ENCODE measurements around the gene LPCAT2.

LPCAT2 gene

DNA sequence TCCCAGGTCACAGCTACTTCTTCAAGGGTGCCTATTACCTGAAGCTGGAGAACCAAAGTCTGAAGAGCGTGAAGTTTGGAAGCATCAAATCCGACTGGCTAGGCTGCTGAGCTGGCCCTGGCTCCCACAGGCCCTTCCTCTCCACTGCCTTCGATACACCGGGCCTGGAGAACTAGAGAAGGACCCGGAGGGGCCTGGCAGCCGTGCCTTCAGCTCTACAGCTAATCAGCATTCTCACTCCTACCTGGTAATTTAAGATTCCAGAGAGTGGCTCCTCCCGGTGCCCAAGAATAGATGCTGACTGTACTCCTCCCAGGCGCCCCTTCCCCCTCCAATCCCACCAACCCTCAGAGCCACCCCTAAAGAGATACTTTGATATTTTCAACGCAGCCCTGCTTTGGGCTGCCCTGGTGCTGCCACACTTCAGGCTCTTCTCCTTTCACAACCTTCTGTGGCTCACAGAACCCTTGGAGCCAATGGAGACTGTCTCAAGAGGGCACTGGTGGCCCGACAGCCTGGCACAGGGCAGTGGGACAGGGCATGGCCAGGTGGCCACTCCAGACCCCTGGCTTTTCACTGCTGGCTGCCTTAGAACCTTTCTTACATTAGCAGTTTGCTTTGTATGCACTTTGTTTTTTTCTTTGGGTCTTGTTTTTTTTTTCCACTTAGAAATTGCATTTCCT is 3.4 kb upstream of the LPCAT2 start:
- DNase-seq: no peak

DNA sequence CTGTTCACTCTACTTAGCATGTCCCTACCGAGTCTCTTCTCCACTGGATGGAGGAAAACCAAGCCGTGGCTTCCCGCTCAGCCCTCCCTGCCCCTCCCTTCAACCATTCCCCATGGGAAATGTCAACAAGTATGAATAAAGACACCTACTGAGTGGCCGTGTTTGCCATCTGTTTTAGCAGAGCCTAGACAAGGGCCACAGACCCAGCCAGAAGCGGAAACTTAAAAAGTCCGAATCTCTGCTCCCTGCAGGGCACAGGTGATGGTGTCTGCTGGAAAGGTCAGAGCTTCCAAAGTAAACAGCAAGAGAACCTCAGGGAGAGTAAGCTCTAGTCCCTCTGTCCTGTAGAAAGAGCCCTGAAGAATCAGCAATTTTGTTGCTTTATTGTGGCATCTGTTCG is 2.8 kb upstream of the LPCAT2 start:
- no peak for DNase-seq

GRCh38 chr16:55506708-55507107 is 2.2 kb upstream of the LPCAT2 start:
- no peak for DNase-seq

DNA sequence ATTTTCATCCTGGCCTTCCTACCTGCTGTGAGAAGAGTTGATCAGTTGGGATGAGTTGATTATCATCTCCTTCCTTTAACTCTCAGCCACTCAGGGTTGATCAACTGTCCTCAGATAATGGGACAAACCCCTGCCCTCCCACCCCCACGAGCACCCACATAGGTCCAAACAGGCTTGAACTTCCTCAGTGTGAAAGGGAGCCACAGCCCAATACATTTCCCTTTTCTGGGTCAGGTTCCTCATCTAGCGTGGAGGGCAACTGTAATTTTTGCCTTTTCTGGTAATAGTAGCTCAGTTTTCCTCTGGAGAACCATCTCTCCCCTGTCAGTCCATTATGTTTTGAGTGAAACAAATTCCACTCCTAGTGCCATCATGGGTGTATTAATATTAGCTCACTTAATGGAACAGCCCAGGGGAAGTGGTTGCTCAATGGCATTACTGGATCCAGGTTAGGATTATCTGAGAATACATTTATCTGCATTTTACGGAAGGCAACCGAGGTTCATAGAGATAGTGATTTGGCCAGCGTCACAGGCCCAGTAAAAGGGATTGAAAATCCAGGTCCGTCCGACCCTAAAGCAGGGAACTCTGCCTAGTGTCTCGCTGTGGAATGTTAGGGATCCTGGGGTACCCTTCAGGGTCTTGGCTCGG is 476 bp upstream of the LPCAT2 start:
- DNase-seq: no peak

DNA sequence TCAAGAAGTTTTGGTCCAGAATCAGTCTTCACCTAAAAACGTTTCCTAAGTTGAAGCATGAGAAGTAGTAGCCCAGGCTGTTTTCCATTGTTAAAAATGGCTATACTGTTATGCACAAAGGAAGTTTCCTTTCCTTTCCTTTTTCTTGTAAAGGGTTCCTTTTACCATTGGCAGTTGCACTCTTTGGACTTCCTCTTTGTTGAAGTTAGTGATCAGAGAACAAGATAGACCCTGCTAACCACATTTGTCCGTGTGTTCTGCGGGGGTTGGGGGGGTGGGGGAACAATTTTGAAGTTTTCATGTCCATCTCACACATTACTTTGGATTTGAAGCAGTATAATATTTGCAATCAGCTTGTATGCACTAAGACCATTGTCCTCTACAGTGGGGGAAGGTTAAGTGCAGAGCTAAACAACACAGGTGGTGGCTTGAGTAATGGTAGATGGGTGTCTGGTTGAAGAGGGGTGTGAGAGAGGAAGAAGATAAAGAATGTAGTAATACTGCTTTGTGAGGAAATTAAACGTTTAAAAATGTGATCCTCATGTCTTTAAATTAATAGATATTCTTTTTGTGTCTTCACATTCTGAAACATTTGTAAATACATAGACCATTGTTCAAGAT is 1.4 kb downstream of the LPCAT2 start:
- no peak for DNase-seq

DNA sequence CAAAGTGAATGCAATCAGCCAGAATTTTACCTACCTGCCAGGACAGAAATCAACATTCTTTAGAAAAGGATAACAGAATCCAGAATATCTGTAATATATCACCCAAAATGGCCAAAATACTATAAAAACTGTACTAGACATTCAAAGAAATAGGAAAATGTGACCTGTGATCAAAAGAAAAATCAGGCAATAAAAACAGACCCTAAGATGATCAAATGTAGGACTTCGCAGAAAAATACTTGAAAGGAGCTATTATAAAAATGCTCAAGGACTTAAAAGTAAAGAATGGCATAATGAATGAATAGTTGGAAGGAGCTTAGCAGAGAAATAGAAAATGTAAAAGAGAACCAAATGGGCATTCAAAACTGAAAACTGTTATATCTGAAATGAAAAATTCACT is 4.1 kb downstream of the LPCAT2 start:
- DNase-seq: no peak

DNA sequence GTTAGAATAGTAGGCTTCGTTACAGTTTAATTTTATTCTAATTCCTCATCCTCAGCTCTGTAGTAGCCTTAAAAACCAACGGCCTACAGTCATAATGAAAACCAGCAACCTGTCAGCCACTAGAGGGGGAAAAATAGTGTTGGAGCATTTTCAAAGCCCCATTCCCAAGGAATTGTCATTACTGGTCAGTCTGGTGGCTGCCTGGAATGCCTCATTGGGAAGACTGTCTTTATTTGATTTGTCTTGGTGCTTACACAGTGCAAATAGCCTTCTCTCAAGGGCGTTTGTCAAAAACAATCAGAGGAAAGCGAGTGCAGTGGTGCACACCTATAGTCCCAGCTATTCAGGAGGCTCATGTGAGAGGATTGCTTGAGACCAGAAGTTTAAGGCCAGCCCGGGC is 4.7 kb downstream of the LPCAT2 start:
- no peak for DNase-seq

DNA sequence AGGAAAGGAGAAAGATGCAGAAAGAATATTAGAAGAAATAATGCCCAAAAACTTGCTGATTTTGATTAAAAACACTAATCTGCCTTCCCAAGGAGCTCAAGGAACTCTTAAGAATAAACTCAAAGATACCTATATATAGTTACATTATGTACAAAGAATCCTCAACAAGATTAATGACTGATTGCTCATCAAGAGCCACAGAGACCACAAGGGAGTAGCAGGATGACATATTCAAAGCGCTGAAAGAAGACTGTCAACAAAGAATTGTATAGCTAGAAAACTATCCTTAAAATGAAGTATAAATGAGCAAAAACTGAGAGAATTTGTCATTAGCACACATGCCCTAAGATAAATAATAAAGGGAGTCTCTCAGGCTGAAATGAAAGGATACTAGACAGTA is 6.2 kb downstream of the LPCAT2 start:
- DNase-seq: no peak

DNA sequence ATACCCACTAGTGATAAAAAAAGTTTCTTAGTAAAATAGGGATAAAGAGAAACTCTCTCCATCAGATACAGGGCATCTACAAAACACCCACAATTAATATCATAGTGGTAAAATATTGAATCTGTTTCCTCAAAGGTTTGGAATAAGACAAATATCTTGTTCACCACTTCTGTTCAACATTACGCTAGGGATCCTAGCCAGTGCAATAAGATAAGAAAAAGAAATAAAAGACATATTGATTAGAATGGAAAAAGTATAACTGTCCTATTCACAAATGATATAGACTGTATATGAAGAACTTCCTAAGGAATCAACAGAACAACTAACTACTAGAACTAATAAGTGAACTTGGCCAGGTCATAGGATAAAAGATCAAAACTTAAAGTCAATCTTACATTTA is 12.9 kb downstream of the LPCAT2 start:
- no peak for DNase-seq

- DNase-seq: no peak
These were observed 17.6 kb downstream of the LPCAT2 start for GRCh38 chr16:55526441-55526840.

DNA sequence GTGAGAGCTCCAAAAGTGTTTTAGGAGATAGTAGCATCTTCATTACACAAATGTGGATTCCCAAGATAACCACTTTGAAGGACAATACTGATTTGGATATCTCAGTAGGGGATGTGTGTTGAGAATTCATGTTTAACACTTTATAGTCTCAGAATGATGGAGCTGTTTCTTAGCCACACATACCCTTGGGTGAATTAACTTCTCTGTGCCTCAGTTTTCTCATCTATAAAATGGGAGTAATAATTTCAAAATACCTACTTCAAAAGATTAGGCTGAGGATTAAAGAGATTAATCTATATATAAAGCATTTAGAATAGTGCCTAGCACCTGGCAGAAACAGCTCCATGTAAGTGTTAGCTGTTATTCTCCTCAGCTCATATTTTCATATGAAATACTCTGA is 19.0 kb downstream of the LPCAT2 start:
- DNase-seq: no peak

- DNase-seq: no peak
These were observed 20.1 kb downstream of the LPCAT2 start for GRCh38 chr16:55529018-55529417.

GRCh38 chr16:55530316-55530856 is 21.5 kb downstream of the LPCAT2 start:
- DNase-seq: no peak

DNA sequence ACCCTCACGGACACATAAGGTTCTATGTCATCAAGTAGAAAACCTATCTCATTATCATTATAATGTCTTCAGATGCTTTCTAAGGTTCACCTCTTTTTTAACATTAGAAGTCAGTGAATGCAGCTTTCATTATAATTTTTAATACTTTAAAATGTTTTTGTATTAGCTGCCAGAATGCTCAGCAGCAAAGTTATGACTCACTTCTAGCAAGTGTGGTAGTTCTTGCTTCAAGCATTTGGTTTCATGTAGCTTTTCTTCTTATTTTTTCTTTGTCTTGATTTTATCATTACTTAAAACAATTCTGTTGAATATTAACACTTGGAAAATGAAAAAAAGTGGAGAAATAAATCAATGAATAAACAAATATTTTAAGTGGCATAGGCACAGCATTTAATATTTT is 23.4 kb downstream of the LPCAT2 start:
- DNase-seq: no peak

DNA sequence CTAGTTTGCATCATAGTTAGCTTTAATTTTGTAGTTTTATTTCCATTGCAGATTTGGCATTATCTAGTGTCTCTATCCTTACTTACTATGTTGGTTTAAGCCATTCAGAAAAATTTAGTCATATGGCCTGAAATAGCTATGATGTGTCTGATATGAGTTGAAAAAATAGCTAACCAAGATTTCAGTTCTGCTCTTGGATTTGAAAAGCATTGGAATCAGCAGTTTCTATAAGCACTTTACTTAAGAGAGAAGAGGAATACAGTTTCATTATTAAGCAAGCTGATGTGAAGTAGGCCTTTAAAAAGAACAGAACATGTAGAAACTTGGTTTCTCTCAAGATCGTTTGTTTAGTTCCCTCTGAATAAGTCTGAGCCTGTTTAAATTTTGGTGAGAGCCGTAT is 25.9 kb downstream of the LPCAT2 start:
- no peak for DNase-seq

GRCh38 chr16:55539049-55539448 is 30.2 kb downstream of the LPCAT2 start:
- no peak for DNase-seq

- DNase-seq: no peak
These were observed 30.6 kb downstream of the LPCAT2 start for GRCh38 chr16:55539488-55539887.

GRCh38 chr16:55540221-55540620 is 31.3 kb downstream of the LPCAT2 start:
- DNase-seq: no peak

DNA sequence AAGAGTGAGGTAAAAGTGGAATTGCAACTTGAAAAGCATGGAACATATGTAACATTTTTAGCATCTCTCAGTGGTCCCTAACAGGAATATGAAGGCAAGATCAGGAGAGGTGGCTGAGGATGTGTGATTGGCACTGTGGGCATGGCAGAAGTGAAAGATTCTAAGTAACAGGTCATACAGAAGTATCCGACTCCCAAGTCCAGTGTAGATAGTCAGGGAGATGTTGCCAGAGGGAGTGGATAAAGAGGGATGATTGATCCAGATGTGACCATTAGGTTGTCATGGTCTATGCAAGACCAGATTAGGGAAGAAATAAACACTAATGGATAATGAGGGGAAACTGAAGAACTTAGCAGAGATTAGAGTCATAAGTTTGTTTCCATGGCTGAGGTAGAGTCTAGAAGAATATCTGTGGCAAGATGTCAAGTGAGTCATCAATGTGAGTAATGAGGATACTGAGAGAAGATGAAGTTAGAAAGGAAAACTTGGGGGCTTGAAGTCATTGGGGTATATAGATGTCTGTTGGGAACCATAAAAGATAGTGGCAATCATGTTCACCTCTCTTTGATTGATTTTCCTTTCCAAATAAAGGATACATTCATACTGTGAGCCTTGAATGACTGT is 33.7 kb downstream of the LPCAT2 start:
- no peak for DNase-seq

- DNase-seq: no peak
These were observed 34.6 kb downstream of the LPCAT2 start for GRCh38 chr16:55543472-55543871.

DNA sequence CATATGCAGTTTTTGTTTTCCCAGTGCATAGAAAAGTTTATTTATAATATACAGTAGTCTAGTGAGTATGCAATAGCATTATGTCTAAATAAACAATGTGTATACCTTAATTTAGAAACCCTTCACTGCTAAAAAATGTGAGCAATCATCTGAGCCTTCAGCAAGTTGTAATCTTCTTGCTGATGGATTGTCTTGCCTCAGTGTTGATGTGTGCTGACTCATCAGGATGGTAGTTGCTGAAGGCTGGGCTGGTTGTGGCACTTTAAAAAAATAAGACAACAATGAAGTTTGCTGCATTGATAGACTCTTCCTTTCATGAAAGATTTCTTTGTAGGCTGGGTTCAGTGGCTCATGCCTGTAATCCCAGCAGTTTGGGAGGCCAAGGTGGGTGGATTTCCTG is 43.7 kb downstream of the LPCAT2 start:
- no peak for DNase-seq

- no peak for DNase-seq
These were observed 46.6 kb downstream of the LPCAT2 start for GRCh38 chr16:55555436-55555835.

- no peak for DNase-seq
These were observed 48.3 kb downstream of the LPCAT2 start for GRCh38 chr16:55557186-55557585.

DNA sequence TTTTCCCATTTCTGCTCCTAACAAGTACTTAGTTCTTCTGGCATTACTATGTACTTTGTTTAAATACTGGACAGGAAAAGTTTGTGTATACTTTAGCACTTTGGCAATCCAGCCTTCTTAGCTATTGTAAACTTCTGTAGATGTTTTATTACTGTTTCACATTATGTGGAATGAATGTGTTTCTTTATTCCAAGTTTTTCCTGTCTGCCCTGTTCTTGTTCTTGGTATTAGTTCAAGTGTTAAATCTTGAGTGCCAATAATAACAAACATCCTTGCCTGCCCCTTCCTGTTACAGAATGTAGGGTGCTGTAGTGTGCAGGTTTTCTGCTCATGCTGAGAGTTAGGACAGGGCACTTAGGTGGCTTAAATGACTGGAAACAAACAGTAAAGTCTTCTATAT is 50.4 kb downstream of the LPCAT2 start:
- no peak for DNase-seq

Measured in effector CD8-positive, alpha-beta T cell (primary cell).